Naive B cell (primary cell): ENCODE results near the gene MAP2K7. TPM values are rescaled to one million over a fixed set of nuclear protein-coding genes. Genes with fewer than 3 reads are reported as not detected.

ENCODE experiments used
- ATAC-seq, 2 donors: fragments of 150-1000 bp; cut with Tn5 transposase; 2 replicates each; pipeline ENCODE4 v1.10.0; 2021; ENCODE audit warnings: low read depth in 2 of 2, mild to moderate bottlenecking in 2 of 2, moderate library complexity in 2 of 2
- DNase-seq: peaks from one replicate; pipeline ENCODE4 v3.0.0; 2022
- H3K27ac Mint-ChIP-seq, 6 donors: one replicate each; pipeline ENCODE4 v1.8.0; 2020 to 2022; ENCODE audit warnings: mild to moderate bottlenecking in 6 of 6, mixed read lengths in 6 of 6, moderate library complexity in 5 of 6, inconsistent platforms in 2 of 6
- H3K27me3 Mint-ChIP-seq, 3 donors: one replicate each; pipeline ENCODE4 v1.8.0; 2021 to 2022; ENCODE audit warnings: mixed read lengths in 3 of 3, mild to moderate bottlenecking in 1 of 3
- H3K36me3 Mint-ChIP-seq, 2 donors: one replicate each; pipeline ENCODE4 v1.8.0; 2020 to 2022; ENCODE audit warnings: mixed read lengths in 2 of 2, inconsistent platforms in 1 of 2, mild to moderate bottlenecking in 1 of 2
- H3K4me1 Mint-ChIP-seq, 3 donors: one replicate each; pipeline ENCODE4 v1.8.0; 2020 to 2022; ENCODE audit warnings: mixed read lengths in 3 of 3, inconsistent platforms in 1 of 3, mild to moderate bottlenecking in 1 of 3, moderate library complexity in 1 of 3
- H3K4me3 Mint-ChIP-seq, 8 donors: one replicate each; pipeline ENCODE4 v1.8.0; 2020 to 2022; ENCODE audit warnings: mild to moderate bottlenecking in 8 of 8, mixed read lengths in 8 of 8, moderate library complexity in 8 of 8, inconsistent platforms in 2 of 8
- H3K9me3 Mint-ChIP-seq, 7 donors: one replicate each; pipeline ENCODE4 v1.8.0; 2020 to 2022; ENCODE audit warnings: mixed read lengths in 7 of 7, mild to moderate bottlenecking in 5 of 7, inconsistent platforms in 2 of 7, moderate library complexity in 1 of 7
- polyA plus RNA-seq, 6 donors: library from polyadenylated mRNA; unstranded; fragments of 300-500 nt; fragmentation: Illumina TruSeq; gene quantifications; one replicate each; pipeline ENCODE4 v1.2.3, GENCODE V29; 2021; ENCODE audit warnings: low read depth in 6 of 6

MAP2K7 gene
- polyA plus RNA-seq, 6 donors from 2014 or later, result 0.50 to 5.1 (median 2.9) TPM

- Mint-ChIP-seq H3K36me3 (no peaks in the 10 kb centered on the region), H3K4me1 (peaks cover 8 to 17% (median 9%) of the 10 kb centered on the region in 3 donors), H3K27me3 (peaks cover 14 to 63% (median 45%) of the 10 kb centered on the region in 3 donors), H3K9me3 (peaks cover 0 to 1% (median 0%) of the 10 kb centered on the region in 7 donors), H3K4me3 (peak overlapping the region in 5 of 8 donors; percentile 25 to 73 (median 54)), H3K27ac (no peak overlapping the region)
- ATAC-seq, result peak; percentile 66 to 68
- DNase-seq, result peak; percentile 38
Observed at GRCh38 chr19:7862413-7862951, 41.2 kb upstream of the MAP2K7 start.

- peaks cover 8 to 19% (median 9%) of the 10 kb centered on the region in 3 donors for H3K4me1 Mint-ChIP-seq
- peak overlapping the region in 1 of 6 donors; percentile 12 for H3K27ac Mint-ChIP-seq
- H3K36me3 Mint-ChIP-seq, result no peaks in the 10 kb centered on the region
- H3K9me3 Mint-ChIP-seq, result peaks cover 0 to 1% (median 0%) of the 10 kb centered on the region in 7 donors
- DNase-seq (no peak), ATAC-seq (peak in 1 of 2 donors; percentile 27)
- peak overlapping the region in 3 of 8 donors; percentile 21 to 54 (median 24) for H3K4me3 Mint-ChIP-seq
- H3K27me3 Mint-ChIP-seq, result peaks cover 14 to 62% (median 45%) of the 10 kb centered on the region in 3 donors
Observed at GRCh38 chr19:7863157-7863970, 40.3 kb upstream of the MAP2K7 start.

- Mint-ChIP-seq H3K4me3 (peak overlapping the region in 5 of 8 donors; percentile 21 to 65 (median 24)), H3K27ac (peak overlapping the region in 1 of 6 donors; percentile 12), H3K9me3 (peaks cover 0 to 1% (median 0%) of the 10 kb centered on the region in 7 donors), H3K36me3 (no peaks in the 10 kb centered on the region), H3K4me1 (peaks cover 12 to 24% (median 13%) of the 10 kb centered on the region in 3 donors), H3K27me3 (peaks cover 14 to 67% (median 45%) of the 10 kb centered on the region in 3 donors)
- no peak for DNase-seq
- no peak for ATAC-seq
Observed at GRCh38 chr19:7863971-7864689, 39.5 kb upstream of the MAP2K7 start.

- Mint-ChIP-seq H3K4me3 (peak overlapping the region in 2 of 8 donors; percentile 10 to 12), H3K9me3 (peaks cover 0 to 1% (median 0%) of the 10 kb centered on the region in 7 donors), H3K4me1 (peaks cover 12 to 24% (median 13%) of the 10 kb centered on the region in 3 donors), H3K27ac (no peak overlapping the region), H3K36me3 (no peaks in the 10 kb centered on the region), H3K27me3 (peaks cover 14 to 62% (median 45%) of the 10 kb centered on the region in 3 donors)
- no peak for ATAC-seq
- DNase-seq, result no peak
Observed at GRCh38 chr19:7864690-7865074, 39.0 kb upstream of the MAP2K7 start.

GRCh38 chr19:7865262-7865911, 38.3 kb upstream of the MAP2K7 start:
- H3K27me3 Mint-ChIP-seq, result peaks cover 14 to 55% (median 47%) of the 10 kb centered on the region in 3 donors
- H3K4me3 Mint-ChIP-seq, result peak overlapping the region in 2 of 8 donors; percentile 2 to 55
- H3K9me3 Mint-ChIP-seq, result peaks cover 0 to 1% (median 0%) of the 10 kb centered on the region in 7 donors

GRCh38 chr19:7866399-7867091, 37.1 kb upstream of the MAP2K7 start:
- ATAC-seq (no peak), DNase-seq (no peak)
- H3K27ac Mint-ChIP-seq, result no peak overlapping the region
- H3K4me3 Mint-ChIP-seq, result no peak overlapping the region
- peaks cover 16 to 53% (median 47%) of the 10 kb centered on the region in 3 donors for H3K27me3 Mint-ChIP-seq
- H3K9me3 Mint-ChIP-seq, result peaks cover 0 to 5% (median 3%) of the 10 kb centered on the region in 7 donors
- peaks cover 26 to 28% (median 27%) of the 10 kb centered on the region in 3 donors for H3K4me1 Mint-ChIP-seq
- peaks cover 0 to 7% of the 10 kb centered on the region in 2 donors for H3K36me3 Mint-ChIP-seq

More at GRCh38 chr19:7865262-7865911, 38.3 kb upstream of the MAP2K7 start:
- ATAC-seq (no peak), DNase-seq (no peak)
- peaks cover 16 to 24% (median 19%) of the 10 kb centered on the region in 3 donors for H3K4me1 Mint-ChIP-seq
- H3K27ac Mint-ChIP-seq, result no peak overlapping the region
- no peaks in the 10 kb centered on the region for H3K36me3 Mint-ChIP-seq

GRCh38 chr19:7867092-7867844, 36.4 kb upstream of the MAP2K7 start:
- H3K4me1 Mint-ChIP-seq, result peaks cover 31 to 33% (median 32%) of the 10 kb centered on the region in 3 donors
- H3K36me3 Mint-ChIP-seq, result peaks cover 0 to 13% of the 10 kb centered on the region in 2 donors
- peaks cover 0 to 10% (median 7%) of the 10 kb centered on the region in 7 donors for H3K9me3 Mint-ChIP-seq
- no peak overlapping the region for H3K27ac Mint-ChIP-seq
- peak overlapping the region in 4 of 8 donors; percentile 20 to 36 (median 26) for H3K4me3 Mint-ChIP-seq
- H3K27me3 Mint-ChIP-seq, result peaks cover 23 to 58% (median 54%) of the 10 kb centered on the region in 3 donors
- no peak for ATAC-seq
- DNase-seq, result no peak

- peaks cover 0 to 10% (median 7%) of the 10 kb centered on the region in 7 donors for H3K9me3 Mint-ChIP-seq
- H3K27me3 Mint-ChIP-seq, result peaks cover 23 to 65% (median 61%) of the 10 kb centered on the region in 3 donors
- peaks cover 0 to 13% of the 10 kb centered on the region in 2 donors for H3K36me3 Mint-ChIP-seq
- H3K27ac Mint-ChIP-seq, result peak overlapping the region in 3 of 6 donors; percentile 43 to 86 (median 76)
- peaks cover 34 to 37% (median 36%) of the 10 kb centered on the region in 3 donors for H3K4me1 Mint-ChIP-seq
- ATAC-seq (no peak), DNase-seq (peak; percentile 27)
- peak overlapping the region; percentile 76 to 90 (median 82) for H3K4me3 Mint-ChIP-seq
Observed at GRCh38 chr19:7868326-7868670, 35.4 kb upstream of the MAP2K7 start.

- peaks cover 34 to 41% (median 40%) of the 10 kb centered on the region in 3 donors for H3K4me1 Mint-ChIP-seq
- H3K27me3 Mint-ChIP-seq, result peaks cover 23 to 68% (median 62%) of the 10 kb centered on the region in 3 donors
- DNase-seq (peak; percentile 88), ATAC-seq (peak; percentile 80 to 81)
- peak overlapping the region; percentile 74 to 90 (median 82) for H3K4me3 Mint-ChIP-seq
- peaks cover 0 to 13% of the 10 kb centered on the region in 2 donors for H3K36me3 Mint-ChIP-seq
- peaks cover 0 to 10% (median 7%) of the 10 kb centered on the region in 7 donors for H3K9me3 Mint-ChIP-seq
- H3K27ac Mint-ChIP-seq, result peak overlapping the region; percentile 33 to 94 (median 72)
Observed at GRCh38 chr19:7868671-7869452, 34.8 kb upstream of the MAP2K7 start.

- Mint-ChIP-seq H3K27ac (peak overlapping the region in 2 of 6 donors; percentile 43 to 93), H3K4me3 (peak overlapping the region in 7 of 8 donors; percentile 47 to 85 (median 74)), H3K4me1 (peaks cover 34 to 41% (median 40%) of the 10 kb centered on the region in 3 donors), H3K27me3 (peaks cover 23 to 66% (median 57%) of the 10 kb centered on the region in 3 donors), H3K9me3 (peaks cover 0 to 10% (median 7%) of the 10 kb centered on the region in 7 donors), H3K36me3 (peaks cover 0 to 13% of the 10 kb centered on the region in 2 donors)
- ATAC-seq (peak; percentile 59 to 63), DNase-seq (peak; percentile 84)
Observed at GRCh38 chr19:7869453-7869909, 34.2 kb upstream of the MAP2K7 start.
